Activated naive CD4-positive, alpha-beta T cell treated with anti-CD3 and anti-CD28 coated beads, Interleukin-2, amount 50 U/mL, for 72 hours (primary cell): ENCODE measurements around the gene ARHGEF11. TPM values are rescaled to one million over a fixed set of nuclear protein-coding genes. Genes with fewer than 3 reads are reported as not detected.

Experiments used
- ATAC-seq, 2 donors: fragments of 150-1000 bp; cut with Tn5 transposase; 2 replicates each; pipeline ENCODE4 v1.10.0; 2021; ENCODE audit warnings: mild to moderate bottlenecking in 2 of 2, moderate library complexity in 2 of 2
- DNase-seq, 2 donors: peaks; one replicate each; pipeline ENCODE4 v3.0.0; 2021 to 2022; ENCODE audit warnings: low spot score in 2 of 2
- H3K27ac Mint-ChIP-seq, 2 donors: one replicate each; pipeline ENCODE4 v1.8.0; 2022; ENCODE audit warnings: mild to moderate bottlenecking in 2 of 2, mixed read lengths in 2 of 2
- H3K36me3 Mint-ChIP-seq, 2 donors: one replicate each; pipeline ENCODE4 v1.8.0; 2022; ENCODE audit warnings: mixed read lengths in 2 of 2
- H3K9me3 Mint-ChIP-seq, 2 donors: one replicate each; pipeline ENCODE4 v1.8.0; 2022; ENCODE audit warnings: mixed read lengths in 2 of 2
- total RNA-seq, 2 donors: library from RNA; stranded (reverse); gene quantifications; one replicate each; pipeline ENCODE4 v1.2.3, GENCODE V29; 2022

Gene ARHGEF11
- total RNA-seq, 2 donors from 2014 or later = 3.5 to 5.8 TPM

DNA sequence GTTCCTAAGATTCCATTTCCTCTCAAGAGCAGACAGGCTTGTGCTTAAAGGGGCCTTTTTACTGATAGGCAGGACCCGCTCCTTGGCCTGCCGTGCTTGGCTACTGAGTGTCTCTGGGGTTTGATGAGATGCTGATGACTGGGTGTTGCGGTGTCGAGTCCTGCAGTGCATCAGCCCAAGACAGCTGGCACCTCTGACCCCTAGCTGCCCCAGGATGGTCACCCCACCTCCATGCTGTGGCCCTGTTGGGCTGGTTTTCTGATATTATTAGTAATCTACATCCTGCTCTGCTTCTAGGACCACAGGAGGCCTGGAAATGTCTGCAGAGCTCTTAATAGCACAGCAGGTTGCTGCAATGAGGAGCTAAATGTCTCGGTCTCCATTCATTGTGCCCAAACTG, 96.4 kb downstream of the ARHGEF11 start:
- peaks cover 0 to 12% of the 10 kb centered on the region in 2 donors for H3K36me3 Mint-ChIP-seq
- no peak overlapping the region for H3K27ac Mint-ChIP-seq
- H3K9me3 Mint-ChIP-seq = no peaks in the 10 kb centered on the region
- DNase-seq (peak in 1 of 2 donors; percentile 40), ATAC-seq (no peak)

DNA sequence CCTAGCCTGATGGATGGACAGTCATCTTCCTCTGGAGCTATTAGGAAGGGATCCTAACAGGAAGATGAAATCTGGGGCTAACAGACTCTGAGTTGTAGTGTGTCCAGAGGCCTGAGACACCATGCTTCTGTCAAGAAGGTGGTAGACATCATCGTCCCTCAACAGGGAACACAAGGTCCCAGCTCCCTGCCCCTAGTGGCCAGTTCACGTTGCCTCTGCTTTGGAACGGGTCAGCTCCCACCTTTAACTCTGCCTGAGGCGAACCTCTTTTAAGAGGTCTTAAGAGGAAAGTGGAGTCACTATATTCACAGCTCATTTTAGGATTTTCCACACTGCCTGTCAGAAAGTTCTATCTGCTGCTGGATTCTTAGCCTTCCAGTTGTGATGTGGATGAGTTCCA, 96.8 kb downstream of the ARHGEF11 start:
- ATAC-seq (no peak), DNase-seq (peak in 1 of 2 donors; percentile 9)
- H3K27ac Mint-ChIP-seq = no peak overlapping the region
- H3K36me3 Mint-ChIP-seq = peaks cover 0 to 12% of the 10 kb centered on the region in 2 donors
- no peaks in the 10 kb centered on the region for H3K9me3 Mint-ChIP-seq

DNA sequence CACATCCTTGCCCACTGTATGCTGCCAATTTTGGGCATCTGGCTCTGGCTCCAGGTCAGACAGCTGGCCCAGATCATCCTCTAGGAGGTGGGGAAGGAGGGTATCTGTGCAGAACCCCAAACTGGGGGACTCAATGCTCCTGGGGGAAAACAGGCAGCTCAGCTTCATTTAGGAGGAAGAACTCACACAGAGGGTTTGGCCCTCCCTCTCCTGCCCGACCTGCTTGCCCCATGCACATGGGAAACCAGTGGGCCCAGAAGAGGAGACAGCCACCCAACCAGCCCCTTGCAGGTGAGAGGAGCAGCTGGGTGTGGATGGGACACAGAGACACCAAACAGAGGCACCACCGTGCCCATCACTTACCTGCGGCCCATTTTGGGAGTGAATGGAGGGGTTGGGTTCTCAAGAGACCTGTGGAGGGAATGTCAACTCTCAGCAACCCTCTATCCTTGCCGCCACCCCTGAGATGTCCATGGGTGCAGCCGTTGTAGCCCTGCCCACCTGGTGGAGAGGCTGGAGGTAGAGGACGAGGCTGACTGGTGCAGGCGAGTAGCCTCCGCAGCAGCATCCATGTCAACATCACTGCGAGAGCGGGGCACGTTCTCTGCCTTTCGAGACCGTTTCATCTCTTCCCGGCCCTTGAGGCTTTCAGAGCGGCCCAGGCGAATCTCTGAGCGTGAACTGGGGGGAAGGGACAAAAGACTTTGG, 97.6 kb downstream of the ARHGEF11 start:
- Mint-ChIP-seq H3K9me3 (no peaks in the 10 kb centered on the region), H3K27ac (no peak overlapping the region), H3K36me3 (peaks cover 0 to 12% of the 10 kb centered on the region in 2 donors)
- no peak for ATAC-seq
- DNase-seq = peak in 1 of 2 donors; percentile 52

DNA sequence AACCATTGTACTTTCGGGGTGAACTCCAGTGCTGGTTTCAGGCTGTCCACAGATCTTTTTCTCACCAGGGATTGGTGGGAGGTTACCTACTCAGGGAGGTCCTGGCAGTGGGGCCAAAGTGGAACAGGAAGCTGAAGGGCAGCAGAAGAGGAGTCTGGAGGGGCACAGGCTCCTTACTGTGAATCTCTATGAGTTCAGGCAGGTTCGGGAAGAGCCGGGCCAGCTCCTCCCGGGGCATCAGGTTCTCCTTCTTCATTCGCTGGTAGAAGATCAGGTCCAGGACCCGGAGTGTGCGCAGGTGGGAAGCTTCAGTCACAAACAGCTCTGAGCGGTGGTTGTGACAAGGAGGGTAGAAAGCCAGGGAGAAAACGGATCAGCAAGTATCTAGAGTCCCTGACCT, 98.4 kb downstream of the ARHGEF11 start:
- H3K27ac Mint-ChIP-seq = no peak overlapping the region
- no peaks in the 10 kb centered on the region for H3K9me3 Mint-ChIP-seq
- peak in 1 of 2 donors; percentile 26 for DNase-seq
- ATAC-seq = no peak
- H3K36me3 Mint-ChIP-seq = peaks cover 0 to 12% of the 10 kb centered on the region in 2 donors

DNA sequence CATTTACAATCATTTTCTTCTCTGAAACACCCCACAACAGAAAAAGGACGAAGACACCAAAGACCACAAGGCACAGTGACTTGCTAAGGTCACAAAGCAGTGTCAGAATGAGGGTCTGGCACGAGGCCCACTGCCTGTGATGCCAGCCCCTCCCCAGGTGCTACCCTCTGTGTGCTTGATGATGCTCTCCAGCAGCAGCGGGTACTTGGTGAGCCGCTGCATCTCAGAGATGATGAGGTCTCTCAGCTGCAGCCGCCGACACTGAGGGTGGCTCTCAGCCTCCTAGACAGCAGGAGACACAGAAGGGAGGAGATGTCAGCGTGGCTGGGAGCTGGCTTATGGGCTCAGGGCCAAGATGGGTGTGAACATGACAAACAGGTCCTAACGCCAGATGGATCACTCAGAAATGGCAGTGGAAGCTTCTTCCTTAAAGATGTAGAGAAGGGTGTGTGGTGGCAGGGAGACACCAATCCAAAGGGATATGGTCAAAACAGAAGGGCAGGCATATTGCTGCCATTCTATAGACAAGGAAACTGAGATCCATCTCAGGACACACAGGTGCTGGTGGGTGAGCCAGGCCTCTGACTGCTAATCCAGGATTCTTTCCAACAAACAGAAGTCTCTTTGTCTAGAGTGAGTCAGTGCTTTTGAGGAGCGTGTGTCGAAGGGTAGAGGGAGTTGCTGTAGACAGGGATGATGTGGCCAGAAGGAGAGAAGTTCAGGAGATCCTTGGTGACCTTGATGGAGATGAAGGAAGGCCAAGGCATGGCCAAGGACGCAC, 99.5 kb downstream of the ARHGEF11 start:
- no peaks in the 10 kb centered on the region for H3K9me3 Mint-ChIP-seq
- no peak for DNase-seq
- peaks cover 0 to 7% of the 10 kb centered on the region in 2 donors for H3K36me3 Mint-ChIP-seq
- ATAC-seq = no peak
- no peak overlapping the region for H3K27ac Mint-ChIP-seq

DNA sequence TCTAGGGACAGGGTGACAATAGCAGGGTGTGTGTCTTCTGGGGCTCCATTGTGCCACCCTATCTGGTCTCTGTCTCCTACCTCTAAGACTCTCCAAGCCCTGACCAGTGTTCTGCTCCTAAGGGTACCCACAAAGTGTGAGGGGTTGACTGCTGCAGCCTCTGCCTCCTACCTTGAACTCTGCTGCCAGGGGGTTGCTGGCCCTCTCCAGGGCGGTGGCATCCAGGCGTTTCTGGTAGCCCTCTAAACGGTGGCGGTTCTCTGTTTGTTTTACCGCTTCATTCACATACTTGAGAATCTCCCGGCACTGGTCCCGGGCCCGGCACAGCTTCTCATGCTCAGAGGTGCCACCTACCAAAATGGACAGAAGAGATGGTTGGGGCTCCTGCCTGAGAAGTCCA, 100.7 kb downstream of the ARHGEF11 start:
- H3K9me3 Mint-ChIP-seq = no peaks in the 10 kb centered on the region
- no peak for ATAC-seq
- peak overlapping the region in 1 of 2 donors; percentile 9 for H3K27ac Mint-ChIP-seq
- H3K36me3 Mint-ChIP-seq = peaks cover 0 to 7% of the 10 kb centered on the region in 2 donors
- no peak for DNase-seq

DNA sequence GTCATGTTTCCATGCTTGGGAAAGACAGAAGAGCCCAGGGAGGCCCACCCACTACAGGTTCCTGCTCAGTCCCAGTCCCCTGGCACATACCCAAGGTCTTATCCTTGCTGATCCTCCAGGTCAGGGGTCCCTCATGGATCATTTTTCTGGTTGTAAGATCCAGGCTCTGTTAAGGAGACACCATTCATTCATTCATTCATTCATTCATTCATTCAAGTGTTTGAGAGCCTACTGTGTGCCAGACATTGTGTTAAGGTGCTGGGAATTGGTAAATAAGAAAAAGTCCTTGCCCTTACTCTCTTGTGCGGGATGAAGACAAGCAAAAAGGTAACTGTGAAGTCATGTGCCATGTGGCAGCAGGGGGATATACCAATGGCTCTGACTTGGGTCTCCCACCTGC, 101.3 kb downstream of the ARHGEF11 start:
- Mint-ChIP-seq H3K36me3 (peaks cover 0 to 7% of the 10 kb centered on the region in 2 donors), H3K9me3 (no peaks in the 10 kb centered on the region), H3K27ac (no peak overlapping the region)
- DNase-seq (no peak), ATAC-seq (no peak)

DNA sequence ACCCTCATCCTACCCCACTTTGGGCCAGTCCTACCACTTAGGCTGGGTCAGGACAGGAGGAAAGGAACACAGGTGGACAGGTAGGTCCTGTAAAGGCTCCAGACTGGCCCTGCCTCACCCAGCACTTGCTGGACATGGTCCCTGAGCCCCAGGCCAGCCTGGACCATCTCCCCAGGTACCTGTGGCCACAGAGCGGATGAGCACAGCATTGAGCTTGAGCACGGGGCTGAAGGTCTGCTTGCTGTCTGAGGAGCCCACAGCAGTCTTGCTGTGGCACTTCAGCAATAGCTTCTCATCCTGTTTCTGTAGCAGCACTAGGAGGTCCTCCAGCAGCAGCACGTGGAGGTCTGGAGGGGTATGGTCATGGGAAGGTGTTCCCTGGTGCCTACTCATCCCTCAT, 101.8 kb downstream of the ARHGEF11 start:
- Mint-ChIP-seq H3K9me3 (no peaks in the 10 kb centered on the region), H3K36me3 (peaks cover 0 to 7% of the 10 kb centered on the region in 2 donors), H3K27ac (peak overlapping the region; percentile 26 to 69)
- DNase-seq = no peak
- ATAC-seq = no peak

DNA sequence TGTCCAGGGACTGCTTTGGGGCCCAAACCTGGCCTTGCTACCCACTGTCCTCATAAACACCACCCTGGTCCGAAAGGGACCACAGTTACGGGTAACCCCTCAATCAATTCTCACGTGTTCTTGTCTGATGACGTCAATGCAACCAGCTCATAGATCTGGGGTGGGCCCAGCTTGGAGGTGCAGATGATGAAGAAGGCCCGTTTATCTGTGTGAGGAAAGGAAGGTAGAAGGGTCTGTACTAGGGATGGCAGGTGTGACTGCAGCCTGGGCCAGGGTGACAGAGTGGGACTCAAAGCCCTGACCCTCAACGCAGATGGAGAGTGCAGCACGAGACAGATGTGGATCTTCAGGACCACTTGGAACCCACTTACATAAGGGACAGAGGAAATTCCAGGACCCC, 103.0 kb downstream of the ARHGEF11 start:
- ATAC-seq (no peak), DNase-seq (no peak)
- no peaks in the 10 kb centered on the region for H3K9me3 Mint-ChIP-seq
- no peak overlapping the region for H3K27ac Mint-ChIP-seq
- peaks cover 0 to 7% of the 10 kb centered on the region in 2 donors for H3K36me3 Mint-ChIP-seq

DNA sequence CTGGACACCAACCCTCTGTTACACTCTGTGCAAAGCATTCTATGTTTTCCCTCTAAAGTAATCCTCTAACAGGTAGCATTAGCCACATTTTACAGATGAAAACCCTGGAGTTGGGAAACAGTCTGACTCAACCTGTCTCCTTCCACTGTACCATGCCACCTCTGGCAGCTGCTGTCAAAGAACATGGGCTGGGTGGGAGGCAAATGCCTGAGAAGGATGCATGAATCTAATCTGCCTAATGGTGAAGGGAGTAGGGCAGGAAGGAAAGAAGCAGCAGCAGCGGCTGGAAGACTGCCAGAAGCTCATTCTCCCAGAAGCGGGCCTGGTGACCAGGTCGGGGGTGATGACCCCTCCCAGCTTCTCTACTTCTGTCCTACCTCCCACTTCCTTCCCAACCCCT, 103.4 kb downstream of the ARHGEF11 start:
- Mint-ChIP-seq H3K9me3 (no peaks in the 10 kb centered on the region), H3K36me3 (peaks cover 0 to 7% of the 10 kb centered on the region in 2 donors), H3K27ac (no peak overlapping the region)
- DNase-seq (no peak), ATAC-seq (no peak)

DNA sequence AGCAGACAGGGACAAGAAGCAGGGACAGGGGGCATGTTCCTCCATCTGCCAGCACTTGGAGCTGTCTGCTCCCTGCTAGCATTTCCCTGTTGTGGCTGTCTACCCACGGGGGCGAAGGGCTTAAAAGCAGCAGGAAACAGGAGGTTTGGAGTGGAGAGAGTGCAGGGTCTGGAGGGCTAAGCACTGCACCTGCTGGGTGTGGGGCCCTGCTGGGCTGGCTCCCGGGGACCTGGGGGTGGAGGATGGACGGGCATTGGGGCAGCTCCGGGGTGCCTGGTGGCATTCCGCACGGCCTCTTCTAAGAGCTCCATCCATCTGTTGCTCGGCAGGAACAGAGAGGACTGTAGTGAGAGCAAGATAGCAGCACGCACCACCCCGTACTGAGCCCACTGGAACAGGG, 103.9 kb downstream of the ARHGEF11 start:
- Mint-ChIP-seq H3K27ac (no peak overlapping the region), H3K9me3 (no peaks in the 10 kb centered on the region), H3K36me3 (peaks cover 0 to 7% of the 10 kb centered on the region in 2 donors)
- DNase-seq (no peak), ATAC-seq (no peak)

DNA sequence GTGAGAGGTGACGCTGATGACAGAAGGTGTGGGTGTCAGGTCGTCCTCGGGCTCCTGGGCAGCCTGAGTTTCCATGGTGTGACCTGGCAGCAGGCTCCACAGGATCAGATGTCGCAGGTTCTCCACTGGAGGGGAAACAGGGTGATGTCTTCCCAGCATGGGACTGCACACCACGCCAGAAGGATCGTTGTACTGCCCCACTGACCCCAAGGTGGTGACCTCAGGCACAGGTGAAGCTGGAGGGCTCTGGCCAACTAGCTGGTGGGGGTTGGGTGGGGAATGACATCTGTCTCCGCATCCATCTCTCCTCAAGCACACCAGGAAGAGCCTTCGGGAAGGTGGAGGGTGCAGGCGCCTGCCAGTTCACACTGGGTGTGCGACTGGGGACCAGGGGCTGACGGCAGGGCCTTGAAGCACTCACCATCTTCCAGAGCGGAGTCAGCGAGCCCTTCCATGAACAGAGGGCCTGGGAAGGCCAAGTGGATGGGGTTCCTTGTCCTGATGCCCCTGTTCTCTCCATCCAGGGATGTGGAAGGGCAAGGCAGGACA, 105.7 kb downstream of the ARHGEF11 start:
- Mint-ChIP-seq H3K9me3 (no peaks in the 10 kb centered on the region), H3K27ac (no peak overlapping the region), H3K36me3 (no peaks in the 10 kb centered on the region)
- ATAC-seq = no peak
- no peak for DNase-seq

DNA sequence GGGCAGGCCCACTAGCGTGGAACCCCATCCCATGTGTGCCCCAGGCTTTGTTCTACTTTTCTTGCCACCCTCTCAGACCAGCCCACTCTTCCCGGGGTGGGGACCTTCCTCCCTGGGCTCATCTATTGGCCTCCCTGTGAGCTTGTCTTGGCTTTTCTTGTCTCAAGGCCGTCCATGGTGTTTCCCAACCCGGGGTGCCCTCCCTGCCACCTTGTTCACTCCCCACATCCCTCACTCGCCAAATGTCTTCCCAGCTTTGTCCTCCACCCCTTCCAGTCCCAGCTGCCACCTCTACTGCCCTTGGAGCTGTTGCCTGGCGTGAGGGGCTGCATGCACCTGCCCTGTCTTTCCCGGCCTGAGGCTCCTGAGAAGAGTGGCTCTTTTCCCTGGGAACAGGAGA, 106.7 kb downstream of the ARHGEF11 start:
- DNase-seq = no peak
- no peak overlapping the region for H3K27ac Mint-ChIP-seq
- no peaks in the 10 kb centered on the region for H3K36me3 Mint-ChIP-seq
- no peak for ATAC-seq
- H3K9me3 Mint-ChIP-seq = no peaks in the 10 kb centered on the region

DNA sequence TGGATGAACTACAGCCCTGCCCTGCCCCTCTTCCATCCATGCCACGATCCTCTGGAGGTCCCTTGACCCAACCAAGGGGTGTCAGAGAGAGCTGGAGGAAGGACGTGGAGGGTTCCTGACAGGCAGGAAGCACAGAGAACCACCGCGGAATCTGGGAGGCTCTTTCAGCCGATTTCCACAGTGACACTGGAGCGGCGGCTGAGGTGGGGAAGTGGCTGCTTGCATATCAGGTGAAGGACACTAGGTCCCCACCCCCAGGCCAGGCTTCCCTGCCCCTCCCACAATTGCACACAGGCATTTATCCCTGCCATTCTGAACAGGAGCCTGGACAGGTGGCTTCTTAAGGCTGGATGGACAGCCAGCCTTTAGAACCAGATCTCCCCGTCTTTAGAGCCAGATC, 107.7 kb downstream of the ARHGEF11 start:
- no peak for DNase-seq
- peak overlapping the region in 1 of 2 donors; percentile 71 for H3K27ac Mint-ChIP-seq

DNA sequence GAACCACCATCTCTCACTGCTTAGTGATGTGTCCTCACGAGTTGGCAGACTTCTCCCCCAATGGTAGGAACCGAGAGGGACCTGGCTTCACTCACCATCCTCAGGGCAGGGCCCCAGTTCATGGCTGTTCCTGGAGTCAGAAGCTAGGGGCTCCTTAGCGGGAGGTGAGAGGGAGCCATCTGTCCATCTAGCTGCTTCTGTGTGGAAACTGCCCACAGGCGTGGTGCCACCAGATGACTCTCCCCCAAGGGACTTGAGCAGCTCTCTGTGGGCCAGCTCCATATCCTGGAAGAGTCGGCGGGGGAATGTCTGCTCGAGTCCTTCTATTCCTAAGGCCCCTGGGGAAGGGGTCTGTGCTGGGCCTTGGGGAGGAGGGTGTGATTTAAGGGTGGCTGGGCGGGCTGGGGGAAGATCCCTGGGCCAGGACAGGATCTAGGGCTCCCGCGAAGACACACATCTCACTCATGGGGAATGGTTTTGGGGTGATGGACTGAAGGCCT, 108.8 kb downstream of the ARHGEF11 start:
- DNase-seq (no peak), ATAC-seq (no peak)
- H3K36me3 Mint-ChIP-seq = no peaks in the 10 kb centered on the region
- peak overlapping the region; percentile 71 to 86 for H3K27ac Mint-ChIP-seq
- no peaks in the 10 kb centered on the region for H3K9me3 Mint-ChIP-seq

More for the DNA sequence above, 107.7 kb downstream of the ARHGEF11 start:
- no peaks in the 10 kb centered on the region for H3K9me3 Mint-ChIP-seq
- no peak for ATAC-seq
- H3K36me3 Mint-ChIP-seq = no peaks in the 10 kb centered on the region

DNA sequence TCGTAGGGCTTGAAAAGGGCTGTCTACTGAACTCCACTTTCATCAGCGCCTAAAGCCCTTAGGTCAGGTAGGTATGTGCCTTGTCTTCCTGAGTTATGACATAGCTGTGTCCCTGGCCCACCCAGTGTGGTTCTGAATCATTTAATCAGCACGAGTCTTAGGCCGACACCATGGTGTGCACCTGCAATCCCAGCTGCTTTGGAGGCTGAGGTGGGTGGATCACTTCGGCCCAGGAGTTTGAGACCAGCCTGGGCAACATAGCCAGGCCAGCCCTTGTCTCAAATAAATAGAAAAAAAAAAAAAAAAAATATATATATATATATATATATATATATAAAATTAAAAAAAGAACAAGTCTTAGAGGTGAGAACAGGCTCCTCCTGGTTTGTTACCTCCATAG, 109.4 kb downstream of the ARHGEF11 start:
- no peaks in the 10 kb centered on the region for H3K36me3 Mint-ChIP-seq
- DNase-seq (no peak), ATAC-seq (no peak)
- no peaks in the 10 kb centered on the region for H3K9me3 Mint-ChIP-seq
- H3K27ac Mint-ChIP-seq = no peak overlapping the region

DNA sequence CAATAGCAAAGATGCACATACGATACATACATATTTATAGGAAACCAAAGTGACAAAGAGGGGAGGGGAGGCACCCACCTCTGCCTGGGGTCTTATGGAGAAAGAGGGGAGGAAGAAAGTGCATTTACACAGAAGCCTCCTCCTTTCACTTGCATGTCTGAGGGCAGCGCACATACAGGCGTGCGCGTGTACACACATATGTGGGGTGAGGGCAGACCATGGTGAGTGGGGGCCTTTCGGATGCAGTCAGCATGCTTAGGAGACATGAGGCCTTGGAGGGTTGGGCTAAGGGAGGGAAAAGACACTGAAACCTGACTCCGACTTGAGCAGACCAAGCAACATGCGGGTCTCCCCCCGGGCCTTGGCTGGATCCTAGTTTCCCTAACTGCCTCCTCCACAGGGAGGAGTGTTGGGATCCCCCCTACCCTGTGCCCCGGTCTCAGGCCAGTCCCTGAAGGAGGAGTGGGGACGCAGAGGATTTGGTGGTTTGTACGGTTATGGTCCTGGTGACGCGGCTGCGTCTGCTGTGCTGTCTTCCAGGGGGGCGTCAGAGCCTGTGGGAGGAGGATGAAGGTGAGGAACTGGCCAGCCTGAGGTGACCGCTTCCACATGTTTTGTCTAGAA, 109.9 kb downstream of the ARHGEF11 start:
- DNase-seq = no peak
- no peak for ATAC-seq
- H3K36me3 Mint-ChIP-seq = no peaks in the 10 kb centered on the region
- H3K9me3 Mint-ChIP-seq = no peaks in the 10 kb centered on the region
- H3K27ac Mint-ChIP-seq = no peak overlapping the region
